NCI-H510A treated with DMSO at 0.1 percent for 48 hours (cell line): ENCODE measurements around the gene ITGA2B.
"Not testable (repeated sequence)": the region's sequence is repeated elsewhere in the genome, so short reads cannot be mapped to it uniquely, and the experiment has no call there.

ENCODE experiments used
- DNase-seq: peaks from one replicate; lab custom pipeline; 2025; lab: John Stamatoyannopoulos, UW

The ITGA2B gene

GRCh38 chr17:44351961-44352827 lies 37.3 kb downstream of the ITGA2B start:
- DNase-seq, result no peak

GRCh38 chr17:44351464-44351863 lies 38.0 kb downstream of the ITGA2B start:
- no peak for DNase-seq

GRCh38 chr17:44350733-44351226 lies 38.7 kb downstream of the ITGA2B start:
- peak; percentile 12 for DNase-seq

- no peak for DNase-seq
Measured at GRCh38 chr17:44349553-44350070, 39.8 kb downstream of the ITGA2B start.

- no peak for DNase-seq
Measured at GRCh38 chr17:44348988-44349364, 40.5 kb downstream of the ITGA2B start.

GRCh38 chr17:44348234-44348987 lies 41.0 kb downstream of the ITGA2B start:
- DNase-seq, result no peak

- DNase-seq, result not testable (repeated sequence)
Measured at GRCh38 chr17:44347206-44348055, 42.0 kb downstream of the ITGA2B start.

GRCh38 chr17:44346064-44346844 lies 43.2 kb downstream of the ITGA2B start:
- DNase-seq, result no peak

- DNase-seq, result peak; percentile 49
Measured at GRCh38 chr17:44345454-44346026, 43.9 kb downstream of the ITGA2B start.

- DNase-seq, result peak; percentile 98
Measured at GRCh38 chr17:44344939-44345453, 44.5 kb downstream of the ITGA2B start, which contains the start of gene GRN. TSS of gene GRN (plus strand) at chr17:44345302. CDS start at chr17:44349165, 3,863 bp downstream.

- no peak for DNase-seq
Measured at GRCh38 chr17:44343510-44344209, 45.8 kb downstream of the ITGA2B start.

- DNase-seq, result not testable (repeated sequence)
Measured at GRCh38 chr17:44340553-44340952, 48.9 kb downstream of the ITGA2B start.

- no peak for DNase-seq
Measured at GRCh38 chr17:44338702-44339101, 50.7 kb downstream of the ITGA2B start.

GRCh38 chr17:44335968-44336367 lies 53.5 kb downstream of the ITGA2B start:
- no peak for DNase-seq

- no peak for DNase-seq
Measured at GRCh38 chr17:44335564-44335963, 53.9 kb downstream of the ITGA2B start.

- DNase-seq, result no peak
Measured at GRCh38 chr17:44334727-44335126, 54.7 kb downstream of the ITGA2B start.

- DNase-seq, result no peak
Measured at GRCh38 chr17:44334315-44334714, 55.1 kb downstream of the ITGA2B start.

GRCh38 chr17:44333371-44333770 lies 56.1 kb downstream of the ITGA2B start:
- no peak for DNase-seq

GRCh38 chr17:44331249-44331760 lies 58.1 kb downstream of the ITGA2B start:
- DNase-seq, result peak; percentile 95
